CD4-positive, alpha-beta memory T cell (primary cell): Measurements from ENCODE around the gene RAB14. TPM values are rescaled to one million over a fixed set of nuclear protein-coding genes. Genes with fewer than 3 reads are reported as not detected.

ENCODE experiments used
- CTCF ChIA-PET: fragments of 350-600 bp; sonication (Branson Sonifier 250); formaldehyde crosslinking; loops from one replicate; lab custom pipeline; 2021; ENCODE audit warnings: inconsistent platforms; ENCODE audit not compliant: partially characterized antibody; lab: Charles Lee
- POLR2A ChIA-PET: fragments of 350-600 bp; sonication (Branson Sonifier 250); formaldehyde crosslinking; loops from one replicate; lab custom pipeline; 2021; ENCODE audit not compliant: partially characterized antibody; lab: Charles Lee
- DNase-seq, 5 donors: peaks; one replicate each; pipeline versions ENCODE4 v3.0.0 to v3.0.0-alpha.2; 2020 to 2022; ENCODE audit warnings: mixed read lengths in 1 of 5
- H3K27ac ChIP-seq: one replicate; pipeline ENCODE4 v1.7.0; 2013; ENCODE audit warnings: low read depth, low read length
- H3K27me3 ChIP-seq: 2 replicates; pipeline ENCODE4 v1.7.0; 2013; ENCODE audit warnings: mild to moderate bottlenecking, low read length, moderate library complexity; ENCODE audit not compliant: insufficient read depth
- H3K36me3 ChIP-seq: 2 replicates; pipeline ENCODE4 v1.7.0; 2013; ENCODE audit warnings: mild to moderate bottlenecking, low read length, moderate library complexity; ENCODE audit not compliant: insufficient read depth
- H3K4me1 ChIP-seq: 2 replicates; pipeline ENCODE4 v1.7.0; 2013; ENCODE audit warnings: mild to moderate bottlenecking, low read length, moderate library complexity; ENCODE audit not compliant: insufficient read depth
- H3K4me3 ChIP-seq, 2 donors: one replicate each; pipeline ENCODE4 v1.7.0; 2013; ENCODE audit warnings: low read length in 2 of 2, mild to moderate bottlenecking in 1 of 2
- H3K9me3 ChIP-seq, 2 donors: one replicate each; pipeline ENCODE4 v1.7.0; 2013; ENCODE audit warnings: low read length in 2 of 2, control low read depth in 1 of 2; ENCODE audit not compliant: control insufficient read depth in 1 of 2
- H3K27ac Mint-ChIP-seq, 7 donors: one replicate each; pipeline ENCODE4 v1.8.0; 2020 to 2021; ENCODE audit warnings: mixed read lengths in 7 of 7, mild to moderate bottlenecking in 6 of 7, inconsistent platforms in 3 of 7, moderate library complexity in 3 of 7
- H3K27me3 Mint-ChIP-seq, 2 donors: one replicate each; pipeline ENCODE4 v1.8.0; 2020 to 2021; ENCODE audit warnings: mixed read lengths in 2 of 2
- H3K36me3 Mint-ChIP-seq, 2 donors: one replicate each; pipeline ENCODE4 v1.8.0; 2020 to 2021; ENCODE audit warnings: mixed read lengths in 2 of 2, inconsistent platforms in 1 of 2, mild to moderate bottlenecking in 1 of 2
- H3K4me1 Mint-ChIP-seq, 4 donors: one replicate each; pipeline ENCODE4 v1.8.0; 2020 to 2021; ENCODE audit warnings: mixed read lengths in 4 of 4, mild to moderate bottlenecking in 1 of 4
- H3K4me3 Mint-ChIP-seq, 8 donors: one replicate each; pipeline ENCODE4 v1.8.0; 2020 to 2021; ENCODE audit warnings: mixed read lengths in 8 of 8, mild to moderate bottlenecking in 7 of 8, moderate library complexity in 6 of 8, inconsistent platforms in 3 of 8
- H3K9me3 Mint-ChIP-seq, 8 donors: one replicate each; pipeline ENCODE4 v1.8.0; 2020 to 2021; ENCODE audit warnings: mixed read lengths in 8 of 8, mild to moderate bottlenecking in 5 of 8, inconsistent platforms in 3 of 8, moderate library complexity in 1 of 8
- intact Hi-C: fragments of 100-400 bp; cut with micrococcal nuclease; formaldehyde crosslinking; loops from one replicate; pipeline ENCODE4 v1.15.1; 2023
- polyA plus RNA-seq, 2 donors: library from polyadenylated mRNA; unstranded; fragments of 300-500 nt; fragmentation: Illumina TruSeq; gene quantifications; one replicate each; pipeline ENCODE4 v1.2.3, GENCODE V29; 2021
- total RNA-seq, 2 experiments: library from RNA; stranded (reverse); gene quantifications; one replicate each; pipeline ENCODE4 v1.2.3, GENCODE V29; 2021

The RAB14 gene
- total and polyA plus RNA-seq, 4 experiments from 2014 or later = 34.8 to 68.1 (median 59.8) TPM

- Histone ChIP-seq H3K9me3 (no peaks in the 10 kb centered on the region), H3K27ac (no peak overlapping the region), H3K27me3 (no peaks in the 10 kb centered on the region), H3K36me3 (no peaks in the 10 kb centered on the region), H3K4me3 (no peak overlapping the region), H3K4me1 (no peaks in the 10 kb centered on the region)
- Mint-ChIP-seq H3K4me3 (no peak overlapping the region), H3K9me3 (no peaks in the 10 kb centered on the region), H3K36me3 (peaks cover 0 to 13% of the 10 kb centered on the region in 2 donors), H3K27ac (no peak overlapping the region), H3K27me3 (no peaks in the 10 kb centered on the region), H3K4me1 (no peaks in the 10 kb centered on the region)
- intact Hi-C loops = no loop called here
- POLR2A ChIA-PET = no interaction called here
- DNase-seq = no peak
- CTCF ChIA-PET = interaction anchor here (1.0 kb wide), 1 partner anchor 159 kb away, joined by 4 read pairs; no protein-coding TSS in a partner anchor
Observed at GRCh38 chr9:121219530-121219929, 17.9 kb upstream of the RAB14 start.

- Histone ChIP-seq H3K4me1 (no peaks in the 10 kb centered on the region), H3K36me3 (no peaks in the 10 kb centered on the region), H3K9me3 (no peaks in the 10 kb centered on the region), H3K27me3 (no peaks in the 10 kb centered on the region), H3K4me3 (no peak overlapping the region), H3K27ac (no peak overlapping the region)
- Mint-ChIP-seq H3K36me3 (peaks cover 0 to 13% of the 10 kb centered on the region in 2 donors), H3K9me3 (no peaks in the 10 kb centered on the region), H3K27me3 (no peaks in the 10 kb centered on the region), H3K4me1 (peaks cover 0 to 1% (median 0%) of the 10 kb centered on the region in 4 donors), H3K4me3 (no peak overlapping the region), H3K27ac (no peak overlapping the region)
- CTCF ChIA-PET = interaction anchor here (1.3 kb wide), 1 partner anchor 180 kb away, joined by 3 read pairs; no protein-coding TSS in a partner anchor
- DNase-seq = no peak
- intact Hi-C loops = no loop called here
- POLR2A ChIA-PET = no interaction called here
Observed at GRCh38 chr9:121218357-121219027, 16.8 kb upstream of the RAB14 start.

- Mint-ChIP-seq H3K4me1 (peaks cover 0 to 7% (median 3%) of the 10 kb centered on the region in 4 donors), H3K9me3 (no peaks in the 10 kb centered on the region), H3K27me3 (no peaks in the 10 kb centered on the region), H3K4me3 (no peak overlapping the region), H3K27ac (no peak overlapping the region), H3K36me3 (peaks cover 0 to 13% of the 10 kb centered on the region in 2 donors)
- peaks cover 5% of the 10 kb centered on the region for H3K4me1 ChIP-seq
- no peaks in the 10 kb centered on the region for H3K27me3 ChIP-seq
- CTCF ChIA-PET = interaction anchor here (1.3 kb wide), 1 partner anchor 180 kb away, joined by 3 read pairs; no protein-coding TSS in a partner anchor
- H3K36me3 ChIP-seq = no peaks in the 10 kb centered on the region
- intact Hi-C loops = no loop called here
- H3K27ac ChIP-seq = no peak overlapping the region
- no peaks in the 10 kb centered on the region for H3K9me3 ChIP-seq
- POLR2A ChIA-PET = no interaction called here
- no peak for DNase-seq
- no peak overlapping the region for H3K4me3 ChIP-seq
Observed at GRCh38 chr9:121217609-121218292, 16.1 kb upstream of the RAB14 start.

- DNase-seq = no peak
- Mint-ChIP-seq H3K27ac (peak overlapping the region in 2 of 7 donors; percentile 1 to 2), H3K4me3 (no peak overlapping the region), H3K36me3 (peaks cover 0 to 13% of the 10 kb centered on the region in 2 donors), H3K4me1 (peaks cover 0 to 7% (median 3%) of the 10 kb centered on the region in 4 donors), H3K9me3 (no peaks in the 10 kb centered on the region), H3K27me3 (no peaks in the 10 kb centered on the region)
- CTCF ChIA-PET = interaction anchor here (0.7 kb wide), 1 partner anchor 15 kb away, joined by 3 read pairs; the partner anchor contains the start of gene RAB14
- intact Hi-C loops = no loop called here
- H3K4me3 ChIP-seq = no peak overlapping the region
- POLR2A ChIA-PET = no interaction called here
- no peaks in the 10 kb centered on the region for H3K36me3 ChIP-seq
- H3K9me3 ChIP-seq = no peaks in the 10 kb centered on the region
- H3K27me3 ChIP-seq = no peaks in the 10 kb centered on the region
- H3K4me1 ChIP-seq = peaks cover 5% of the 10 kb centered on the region
- no peak overlapping the region for H3K27ac ChIP-seq
Observed at GRCh38 chr9:121216271-121216805, 14.7 kb upstream of the RAB14 start.

GRCh38 chr9:121214005-121214404 is 12.3 kb upstream of the RAB14 start:
- Mint-ChIP-seq H3K36me3 (peaks cover 0 to 8% of the 10 kb centered on the region in 2 donors), H3K27ac (peak overlapping the region in 3 of 7 donors; percentile 3 to 37 (median 13)), H3K4me1 (peaks cover 0 to 7% (median 3%) of the 10 kb centered on the region in 4 donors), H3K4me3 (no peak overlapping the region), H3K27me3 (no peaks in the 10 kb centered on the region), H3K9me3 (no peaks in the 10 kb centered on the region)
- intact Hi-C loops = no loop called here
- Histone ChIP-seq H3K27ac (no peak overlapping the region), H3K27me3 (no peaks in the 10 kb centered on the region), H3K4me3 (no peak overlapping the region), H3K9me3 (no peaks in the 10 kb centered on the region), H3K4me1 (peaks cover 5% of the 10 kb centered on the region), H3K36me3 (no peaks in the 10 kb centered on the region)
- ChIA-PET POLR2A (interaction anchor here (5.7 kb wide), 1 partner anchor 13 kb away, joined by 35 read pairs; the partner anchor contains the start of gene RAB14), CTCF (interaction anchor here (0.8 to 4.7 kb wide), 14 partner anchors 9 to 190 kb away, joined by 3 to 32 read pairs (median 4); partner anchors contain the start of genes GSN and RAB14)
- DNase-seq = no peak

- no peaks in the 10 kb centered on the region for H3K36me3 ChIP-seq
- CTCF ChIA-PET = interaction anchor here (0.8 to 4.7 kb wide), 26 partner anchors 9 to 191 kb away, joined by 3 to 32 read pairs (median 4); partner anchors contain the start of genes GSN and RAB14
- H3K27me3 ChIP-seq = no peaks in the 10 kb centered on the region
- peaks cover 0 to 7% (median 3%) of the 10 kb centered on the region in 4 donors for H3K4me1 Mint-ChIP-seq
- H3K27me3 Mint-ChIP-seq = no peaks in the 10 kb centered on the region
- H3K4me1 ChIP-seq = peaks cover 5% of the 10 kb centered on the region
- POLR2A ChIA-PET = interaction anchor here (5.7 kb wide), 1 partner anchor 13 kb away, joined by 35 read pairs; the partner anchor contains the start of gene RAB14
- H3K36me3 Mint-ChIP-seq = peaks cover 0 to 8% of the 10 kb centered on the region in 2 donors
- no peak overlapping the region for H3K27ac ChIP-seq
- intact Hi-C loops = loop anchor here (1.0 to 2.0 kb wide), 2 partner anchors 107 to 188 kb away; no protein-coding TSS in a partner anchor
- no peaks in the 10 kb centered on the region for H3K9me3 Mint-ChIP-seq
- no peaks in the 10 kb centered on the region for H3K9me3 ChIP-seq
- peak; percentile 40 to 66 (median 49) for DNase-seq
- no peak overlapping the region for H3K4me3 ChIP-seq
- no peak overlapping the region for H3K4me3 Mint-ChIP-seq
- peak overlapping the region in 1 of 7 donors; percentile 47 for H3K27ac Mint-ChIP-seq
Observed at GRCh38 chr9:121213136-121213806, 11.6 kb upstream of the RAB14 start.
